Osteocyte (in vitro differentiated cells): ENCODE results near the gene IAPP. TPM values are rescaled to one million over a fixed set of nuclear protein-coding genes. Genes with fewer than 3 reads are reported as not detected.

Experiments used
- DNase-seq: peaks from one replicate; pipeline ENCODE4 v3.0.0; 2021; ENCODE audit warnings: mixed read lengths; ENCODE audit not compliant: unreplicated experiment; ENCODE audit errors: extremely low spot score
- H3K27ac Mint-ChIP-seq: one replicate; pipeline ENCODE4 v1.8.0; 2021; ENCODE audit warnings: mild to moderate bottlenecking, mixed read lengths; ENCODE audit not compliant: unreplicated experiment
- H3K27me3 Mint-ChIP-seq: one replicate; pipeline ENCODE4 v1.8.0; 2021; ENCODE audit warnings: mixed read lengths; ENCODE audit not compliant: unreplicated experiment
- H3K36me3 Mint-ChIP-seq: one replicate; pipeline ENCODE4 v1.8.0; 2021; ENCODE audit warnings: mixed read lengths; ENCODE audit not compliant: unreplicated experiment
- H3K4me1 Mint-ChIP-seq: one replicate; pipeline ENCODE4 v1.8.0; 2021; ENCODE audit warnings: mixed read lengths; ENCODE audit not compliant: unreplicated experiment
- H3K4me3 Mint-ChIP-seq: one replicate; pipeline ENCODE4 v1.8.0; 2021; ENCODE audit warnings: mild to moderate bottlenecking, moderate library complexity, mixed read lengths; ENCODE audit not compliant: unreplicated experiment
- H3K9me3 Mint-ChIP-seq: one replicate; pipeline ENCODE4 v1.8.0; 2021; ENCODE audit warnings: mixed read lengths; ENCODE audit not compliant: unreplicated experiment
- CTCF ChIP-seq: fragments of 200-600 bp; sonication (generic); IDR thresholded peaks from 2 replicates; pipeline ENCODE4 v1.5.0; 2021; ENCODE audit warnings: antibody characterized with exemption, mild to moderate bottlenecking, moderate library complexity
- total RNA-seq: library from RNA; stranded (reverse); gene quantifications from 2 replicates; pipeline ENCODE4 v1.2.1, GENCODE V29; 2021

IAPP gene
- total RNA-seq, 1 donor from 2014 or later = not detected

- Mint-ChIP-seq H3K27ac (no peak within 1 kb of the TSS), H3K36me3 (no peaks in the 10 kb centered on the region), H3K9me3 (peaks cover 17% of the 10 kb centered on the region), H3K4me3 (no peak within 1 kb of the TSS), H3K4me1 (peaks cover 9% of the 10 kb centered on the region), H3K27me3 (no peaks in the 10 kb centered on the region)
- DNase-seq = no peak
- no peak for TF ChIP-seq CTCF
Measured at GRCh38 chr12:21334771-21335325, 37.9 kb upstream of the IAPP start, which contains the start of gene SLCO1A2. Gene SLCO1A2, minus strand, starts transcription at chr12:21334917. Its CDS starts 270 bp downstream, at chr12:21334647.

- Mint-ChIP-seq H3K27me3 (no peaks in the 10 kb centered on the region), H3K36me3 (no peaks in the 10 kb centered on the region), H3K4me1 (peaks cover 9% of the 10 kb centered on the region), H3K9me3 (peaks cover 7% of the 10 kb centered on the region), H3K27ac (no peak overlapping the region), H3K4me3 (no peak overlapping the region)
- no peak for TF ChIP-seq CTCF
- no peak for DNase-seq
Measured at GRCh38 chr12:21336656-21337055, 36.0 kb upstream of the IAPP start.

- Mint-ChIP-seq H3K36me3 (no peaks in the 10 kb centered on the region), H3K4me1 (peaks cover 9% of the 10 kb centered on the region), H3K27me3 (no peaks in the 10 kb centered on the region), H3K4me3 (no peak overlapping the region), H3K9me3 (no peaks in the 10 kb centered on the region), H3K27ac (no peak overlapping the region)
- no peak for DNase-seq
- TF ChIP-seq CTCF = no peak
Measured at GRCh38 chr12:21337453-21337852, 35.2 kb upstream of the IAPP start.

- peaks cover 9% of the 10 kb centered on the region for H3K4me1 Mint-ChIP-seq
- no peak for TF ChIP-seq CTCF
- no peaks in the 10 kb centered on the region for H3K36me3 Mint-ChIP-seq
- H3K4me3 Mint-ChIP-seq = no peak overlapping the region
- H3K27me3 Mint-ChIP-seq = no peaks in the 10 kb centered on the region
- DNase-seq = no peak
- H3K27ac Mint-ChIP-seq = no peak overlapping the region
- no peaks in the 10 kb centered on the region for H3K9me3 Mint-ChIP-seq
Measured at GRCh38 chr12:21337959-21338744, 34.5 kb upstream of the IAPP start.

GRCh38 chr12:21339921-21340320 lies 32.8 kb upstream of the IAPP start:
- Mint-ChIP-seq H3K27ac (no peak overlapping the region), H3K36me3 (no peaks in the 10 kb centered on the region), H3K9me3 (no peaks in the 10 kb centered on the region), H3K4me3 (no peak overlapping the region), H3K27me3 (no peaks in the 10 kb centered on the region), H3K4me1 (peaks cover 5% of the 10 kb centered on the region)
- no peak for DNase-seq
- no peak for TF ChIP-seq CTCF
